ENCODE results near the gene NTRK1.

Gene NTRK1

GRCh38 chr1:156868341-156868740 lies 7.7 kb downstream of the NTRK1 start:
- DNase-seq (ENCODE audit: low read depth) = no peak
- no peak for TF ChIP-seq CTCF (IDR thresholded peaks at IDR 0.05; ENCODE audit: insufficient read depth, low read depth, low read length, missing control alignments)
- no peak overlapping the region for H3K4me3 ChIP-seq (ENCODE audit: low read length)

GRCh38 chr1:156869455-156869854 lies 8.8 kb downstream of the NTRK1 start:
- no peak for DNase-seq (ENCODE audit: low read depth)
- no peak overlapping the region for H3K4me3 ChIP-seq (ENCODE audit: low read length)
- no peak for TF ChIP-seq CTCF (IDR thresholded peaks at IDR 0.05; ENCODE audit: insufficient read depth, low read depth, low read length, missing control alignments)

- no peak for TF ChIP-seq CTCF (IDR thresholded peaks at IDR 0.05; ENCODE audit: insufficient read depth, low read depth, low read length, missing control alignments)
- no peak for DNase-seq (ENCODE audit: low read depth)
These were observed 13.0 kb downstream of the NTRK1 start for GRCh38 chr1:156873659-156874058.

GRCh38 chr1:156874142-156874541 lies 13.5 kb downstream of the NTRK1 start:
- no peak for TF ChIP-seq CTCF (IDR thresholded peaks at IDR 0.05; ENCODE audit: insufficient read depth, low read depth, low read length, missing control alignments)
- no peak for DNase-seq (ENCODE audit: low read depth)
- H3K4me3 ChIP-seq (ENCODE audit: low read length) = no peak overlapping the region

More at GRCh38 chr1:156873659-156874058, 13.0 kb downstream of the NTRK1 start:
- no peak overlapping the region for H3K4me3 ChIP-seq (ENCODE audit: low read length)

- no peak overlapping the region for H3K4me3 ChIP-seq (ENCODE audit: low read length)
- no peak for DNase-seq (ENCODE audit: low read depth)
- TF ChIP-seq CTCF (IDR thresholded peaks at IDR 0.05; ENCODE audit: insufficient read depth, low read depth, low read length, missing control alignments) = no peak
These were observed 14.1 kb downstream of the NTRK1 start for GRCh38 chr1:156874572-156875340.

- H3K4me3 ChIP-seq (ENCODE audit: low read length) = no peak overlapping the region
- no peak for TF ChIP-seq CTCF (IDR thresholded peaks at IDR 0.05; ENCODE audit: insufficient read depth, low read depth, low read length, missing control alignments)
- DNase-seq (ENCODE audit: low read depth) = no peak
These were observed 14.6 kb downstream of the NTRK1 start for GRCh38 chr1:156875341-156875615.

- DNase-seq (ENCODE audit: low read depth) = peak; percentile 29
- H3K4me3 ChIP-seq (ENCODE audit: low read length) = no peak overlapping the region
- peak; percentile 41 for TF ChIP-seq CTCF (IDR thresholded peaks at IDR 0.05; ENCODE audit: insufficient read depth, low read depth, low read length, missing control alignments)
These were observed 15.6 kb downstream of the NTRK1 start for GRCh38 chr1:156876281-156876680.
